Stimulated activated CD8-positive, alpha-beta memory T cell treated with anti-CD3 and anti-CD28 coated beads, Interleukin-4, amount 100 ng/mL, for 48 hours (primary cell): ENCODE results near the gene CNDP1.

ENCODE experiments used
- DNase-seq: peaks from one replicate; pipeline ENCODE4 v3.0.0-alpha.2; 2020

CNDP1 gene

DNA sequence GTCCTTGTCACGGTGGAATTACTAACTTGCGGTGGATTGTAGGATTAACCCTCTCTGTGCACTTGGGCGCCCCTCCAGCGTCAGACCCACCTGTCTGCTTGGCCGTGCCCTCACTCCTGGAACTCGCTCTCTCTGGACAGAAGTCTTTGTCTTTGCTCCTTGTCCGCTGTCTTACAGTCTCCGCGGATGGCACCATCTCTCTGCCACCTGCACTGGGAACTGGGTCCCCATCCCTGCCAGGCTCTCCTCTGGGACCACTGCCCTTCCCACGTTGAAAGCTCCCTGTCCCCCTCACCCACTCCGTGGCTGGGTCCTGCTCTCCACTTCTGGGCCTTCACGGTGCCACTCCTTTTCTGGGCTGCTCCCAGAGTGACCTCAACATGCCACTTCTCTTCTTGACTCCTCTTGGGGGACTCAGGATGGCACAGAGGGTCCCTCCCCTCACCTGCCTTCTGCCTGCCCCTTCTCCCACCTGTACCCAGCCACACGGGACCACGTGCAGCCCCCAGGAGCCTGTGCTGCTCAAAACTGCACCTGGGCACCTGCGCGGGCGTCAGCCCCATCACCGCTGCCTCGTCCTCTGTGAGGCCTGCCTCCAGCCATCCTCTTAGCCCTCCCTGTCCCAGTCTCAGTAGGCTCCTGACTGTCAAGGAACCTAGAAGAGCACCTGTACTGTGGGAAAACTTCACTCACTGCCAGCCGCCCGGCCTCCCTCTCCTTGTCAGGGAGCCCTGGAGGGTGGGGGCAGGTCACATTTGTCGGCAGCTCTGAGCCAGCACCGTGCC is 27.0 kb upstream of the CNDP1 start:
- DNase-seq, result no peak

DNA sequence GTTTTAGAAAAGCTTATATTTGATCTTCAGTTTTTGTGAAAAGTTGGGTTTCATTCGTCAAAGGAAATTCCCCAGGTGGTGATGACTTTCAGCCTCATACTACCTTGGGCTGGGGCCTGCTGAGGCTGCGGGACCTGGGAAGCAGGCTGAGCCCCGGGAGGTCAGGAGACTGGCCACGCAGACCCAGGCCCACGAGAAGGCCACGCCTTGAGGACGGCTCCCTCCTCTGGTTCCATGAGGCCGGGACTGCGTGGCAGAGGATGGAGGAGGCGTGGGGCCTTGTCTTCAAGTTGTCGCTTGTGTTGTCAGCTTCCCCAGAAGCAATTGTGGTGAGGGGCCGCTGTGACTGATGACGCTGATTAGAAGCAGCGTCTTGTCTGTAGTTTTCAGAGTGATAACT is 26.4 kb upstream of the CNDP1 start:
- DNase-seq, result no peak

DNA sequence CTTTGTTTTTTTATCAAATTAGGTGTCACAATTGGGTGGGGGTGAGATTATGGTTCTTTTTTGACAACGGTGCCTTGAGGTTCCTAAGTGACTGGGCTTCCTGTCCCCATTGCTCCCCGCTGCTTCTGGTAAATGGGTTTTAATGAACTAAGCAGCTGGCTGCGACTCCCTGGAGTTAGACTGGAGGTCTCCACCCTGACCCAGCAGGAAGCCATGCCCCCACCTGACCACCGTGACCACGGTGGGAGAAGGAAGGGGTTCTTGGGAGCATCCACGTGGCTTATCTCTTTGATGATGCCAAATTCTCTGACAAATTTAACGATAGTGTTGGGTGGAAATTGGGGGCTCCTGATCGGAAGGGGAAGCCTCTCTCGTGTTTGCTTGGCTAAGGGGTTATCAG is 25.9 kb upstream of the CNDP1 start:
- no peak for DNase-seq

DNA sequence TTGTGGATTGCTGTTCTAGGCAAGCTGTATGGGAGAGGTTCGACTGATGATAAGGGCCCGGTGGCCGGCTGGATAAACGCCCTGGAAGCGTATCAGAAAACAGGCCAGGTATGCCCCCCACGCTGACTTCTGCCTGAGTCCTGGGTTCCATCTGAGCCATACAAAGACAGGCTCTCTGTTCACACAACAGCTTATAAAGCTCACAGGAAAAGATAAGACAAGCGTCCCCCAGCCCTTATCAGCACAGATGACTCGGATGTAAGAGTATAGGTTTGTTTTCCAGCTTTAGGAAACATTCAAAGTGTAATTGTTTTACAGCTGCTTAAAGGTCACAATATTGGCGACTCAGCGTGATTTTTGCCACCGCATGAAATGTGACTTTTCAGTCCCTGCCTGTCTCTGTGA is 25.5 kb upstream of the CNDP1 start:
- DNase-seq, result no peak

- no peak for DNase-seq
Observed at GRCh38 chr18:74509856-74510769, 24.2 kb upstream of the CNDP1 start.

DNA sequence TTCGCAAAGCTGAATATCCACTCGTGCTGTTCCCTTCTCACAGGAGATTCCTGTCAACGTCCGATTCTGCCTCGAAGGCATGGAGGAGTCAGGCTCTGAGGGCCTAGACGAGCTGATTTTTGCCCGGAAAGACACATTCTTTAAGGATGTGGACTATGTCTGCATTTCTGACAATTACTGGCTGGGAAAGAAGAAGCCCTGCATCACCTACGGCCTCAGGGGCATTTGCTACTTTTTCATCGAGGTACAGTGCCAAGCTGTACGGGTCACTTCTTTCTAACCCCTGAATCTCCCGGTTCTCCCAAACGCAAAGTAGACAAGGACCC is 23.6 kb upstream of the CNDP1 start:
- no peak for DNase-seq

- DNase-seq, result no peak
Observed at GRCh38 chr18:74511823-74512222, 22.5 kb upstream of the CNDP1 start.

GRCh38 chr18:74512321-74513053 is 21.8 kb upstream of the CNDP1 start:
- no peak for DNase-seq

- peak; percentile 16 for DNase-seq
Observed at GRCh38 chr18:74513149-74513882, 21.0 kb upstream of the CNDP1 start.

GRCh38 chr18:74513883-74514205 is 20.5 kb upstream of the CNDP1 start:
- DNase-seq, result no peak

- no peak for DNase-seq
Observed at GRCh38 chr18:74514860-74515495, 19.3 kb upstream of the CNDP1 start.

DNA sequence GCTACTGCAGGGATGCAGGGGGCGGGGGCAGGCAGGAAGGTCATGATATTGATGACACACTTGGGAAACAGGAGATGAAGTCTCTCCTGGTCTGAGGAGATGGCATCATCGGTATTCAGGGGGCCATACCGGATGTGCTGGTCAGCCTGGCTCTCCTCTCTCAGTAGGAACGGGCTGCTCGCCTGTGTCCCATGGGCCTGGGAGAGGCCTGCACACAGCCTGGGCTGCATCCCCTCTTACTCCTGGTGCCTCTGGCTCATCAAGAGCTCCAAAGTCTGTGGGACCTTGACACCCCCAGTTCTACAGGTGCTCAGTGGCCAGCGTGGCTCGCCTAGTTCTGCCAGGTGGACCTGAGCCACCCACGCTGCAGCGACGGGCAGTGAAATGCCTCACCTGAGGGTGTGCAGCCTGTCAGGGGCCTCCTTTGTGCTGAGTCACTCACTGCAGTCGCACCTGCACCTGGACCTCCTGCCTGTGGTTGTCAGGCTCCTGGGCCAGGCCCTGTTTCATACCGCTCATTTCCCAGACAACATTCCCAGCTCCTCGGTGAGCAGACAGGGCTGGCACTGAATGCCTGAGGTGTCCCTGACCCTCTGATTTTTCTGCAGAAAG is 18.6 kb upstream of the CNDP1 start:
- DNase-seq, result no peak

DNA sequence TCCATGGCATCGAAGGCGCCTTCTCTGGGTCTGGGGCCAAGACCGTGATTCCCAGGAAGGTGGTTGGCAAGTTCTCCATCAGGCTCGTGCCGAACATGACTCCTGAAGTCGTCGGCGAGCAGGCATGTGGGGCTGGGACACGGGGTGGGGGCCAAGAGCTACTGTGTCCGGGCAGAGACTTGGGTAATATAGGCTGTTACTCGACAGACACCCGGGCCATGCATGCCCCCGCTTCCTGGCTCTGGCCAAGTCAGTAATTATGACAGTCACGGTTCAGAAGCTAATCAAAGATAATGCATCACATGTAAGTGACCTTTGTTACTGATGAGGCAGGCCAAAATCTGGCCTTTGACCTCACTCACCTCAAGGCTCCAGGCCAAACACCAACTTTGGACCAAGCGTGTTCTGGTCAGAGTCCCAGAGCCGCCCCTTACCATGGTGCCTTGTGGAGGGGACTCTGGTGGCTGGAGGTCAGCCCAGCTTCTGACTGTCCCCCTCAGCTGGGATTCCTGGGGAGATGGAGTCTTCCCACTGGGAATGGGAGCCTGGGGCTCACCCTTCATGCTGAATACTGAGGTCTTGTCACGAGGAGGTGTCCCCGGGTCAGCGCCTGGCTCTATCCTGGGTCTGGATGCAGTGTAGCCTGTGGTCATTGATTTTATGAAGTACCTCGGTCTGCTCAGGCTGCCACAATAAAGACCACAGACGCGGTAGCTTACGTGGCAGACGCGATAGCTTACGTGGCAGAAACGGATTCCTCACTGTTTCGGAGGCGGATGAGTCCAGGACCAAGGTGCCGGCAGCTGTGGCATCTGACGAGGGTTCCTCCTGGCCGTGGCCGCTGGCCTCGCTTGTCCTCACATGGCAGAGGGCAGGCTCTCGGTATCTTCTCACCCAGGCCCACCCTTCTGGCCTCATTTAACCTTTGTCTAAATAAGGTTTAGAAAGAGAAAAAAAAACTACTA is 17.7 kb upstream of the CNDP1 start:
- peak; percentile 13 for DNase-seq

GRCh38 chr18:74517236-74517630 is 17.1 kb upstream of the CNDP1 start:
- DNase-seq, result no peak

DNA sequence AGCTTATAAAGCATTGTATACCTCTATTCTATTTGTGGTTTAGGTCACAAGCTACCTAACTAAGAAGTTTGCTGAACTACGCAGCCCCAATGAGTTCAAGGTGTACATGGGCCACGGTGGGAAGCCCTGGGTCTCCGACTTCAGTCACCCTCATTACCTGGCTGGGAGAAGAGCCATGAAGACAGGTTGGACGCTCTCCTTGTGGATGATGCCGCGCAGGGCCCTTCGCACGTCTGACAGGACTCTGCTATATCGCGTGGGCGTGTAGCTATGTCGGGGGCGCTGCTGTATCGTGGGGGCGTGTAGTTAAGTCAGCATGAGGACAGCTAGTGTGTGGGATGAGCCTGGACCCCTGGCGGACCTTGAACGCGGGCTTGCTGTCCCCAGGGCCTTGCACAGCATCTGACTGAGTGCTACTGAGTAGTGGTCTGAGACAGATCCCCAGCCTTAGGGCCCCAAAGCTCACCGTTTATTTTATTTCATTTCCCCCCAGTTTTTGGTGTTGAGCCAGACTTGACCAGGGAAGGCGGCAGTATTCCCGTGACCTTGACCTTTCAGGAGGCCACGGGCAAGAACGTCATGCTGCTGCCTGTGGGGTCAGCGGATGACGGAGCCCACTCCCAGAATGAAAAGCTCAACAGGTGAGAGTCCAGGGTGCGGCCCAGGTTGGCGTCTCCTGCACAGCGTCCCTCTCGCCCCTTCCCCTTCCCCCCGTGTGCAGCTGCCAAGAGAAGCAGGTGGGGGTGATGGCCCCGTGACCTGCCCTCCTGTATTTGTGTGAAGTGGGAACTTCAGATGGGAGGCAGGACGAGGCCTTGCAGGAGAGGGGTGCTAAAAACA is 15.6 kb upstream of the CNDP1 start:
- no peak for DNase-seq

DNA sequence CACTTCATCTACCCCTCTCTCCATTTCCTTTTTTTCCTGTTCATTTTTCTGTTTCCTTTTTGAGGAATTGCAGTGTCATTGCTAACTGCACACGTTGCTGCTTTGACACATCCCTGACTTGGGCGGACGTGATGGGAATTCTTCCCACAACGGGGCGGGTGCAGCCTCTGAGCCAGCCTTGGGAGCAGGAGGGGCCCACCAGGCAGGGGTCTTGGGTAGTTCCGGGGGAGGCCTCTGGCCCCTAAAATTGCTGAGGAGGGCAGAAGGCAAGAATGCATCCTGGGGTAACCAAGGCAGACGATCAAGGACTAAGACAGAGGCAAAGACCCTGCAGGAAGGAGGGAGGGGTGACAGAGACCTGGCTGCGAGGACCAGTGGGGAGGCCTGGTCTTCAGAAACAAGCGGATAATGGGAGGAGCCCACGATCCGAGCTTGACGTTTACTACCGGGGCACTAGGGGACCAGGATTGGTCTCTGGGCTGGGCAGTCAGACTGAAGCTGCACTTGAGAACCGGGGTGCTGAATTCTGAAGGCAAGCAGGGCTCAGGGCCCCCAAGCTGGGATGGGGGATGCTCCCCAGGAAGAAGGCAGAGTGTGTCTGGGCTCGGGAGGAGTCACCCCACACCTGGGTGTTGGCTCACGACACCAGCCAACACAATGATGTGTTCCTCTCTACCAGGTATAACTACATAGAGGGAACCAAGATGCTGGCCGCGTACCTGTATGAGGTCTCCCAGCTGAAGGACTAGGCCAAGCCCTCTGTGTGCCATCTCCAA is 14.8 kb upstream of the CNDP1 start:
- no peak for DNase-seq

- no peak for DNase-seq
Observed at GRCh38 chr18:74520096-74520833, 14.0 kb upstream of the CNDP1 start.

GRCh38 chr18:74521068-74521725 is 13.1 kb upstream of the CNDP1 start:
- no peak for DNase-seq
